ACC112 (cell line): ENCODE data around the gene GNB1.

Experiments used
- H2AFZ ChIP-seq: fragments of 200-600 bp; sonication (generic); one replicate; pipeline ENCODE4 v1.6.0; 2017; ENCODE audit warnings: antibody characterized with exemption, low read length; ENCODE audit not compliant: unreplicated experiment
- H3K27ac ChIP-seq: fragments of 200-600 bp; sonication (generic); 2 replicates; pipeline ENCODE4 v1.5.1; 2014; ENCODE audit warnings: low read depth, mild to moderate bottlenecking, antibody characterized with exemption, low read length, moderate library complexity
- H3K27me3 ChIP-seq: fragments of 200-600 bp; sonication (generic); 2 replicates; pipeline ENCODE4 v1.6.1; 2014; ENCODE audit warnings: mild to moderate bottlenecking, antibody characterized with exemption, low read length, moderate library complexity, mixed read lengths; ENCODE audit not compliant: insufficient read depth
- H3K36me3 ChIP-seq: fragments of 200-600 bp; sonication (generic); 2 replicates; pipeline ENCODE4 v1.6.1; 2016; ENCODE audit warnings: mild to moderate bottlenecking, antibody characterized with exemption, low read length, moderate library complexity, mixed read lengths; ENCODE audit not compliant: insufficient read depth
- H3K4me1 ChIP-seq: fragments of 200-600 bp; sonication (generic); one replicate; pipeline ENCODE4 v1.6.1; 2016; ENCODE audit warnings: low read length, mixed read lengths; ENCODE audit not compliant: insufficient read depth, unreplicated experiment, control insufficient read depth
- H3K4me3 ChIP-seq: fragments of 200-600 bp; sonication (generic); 2 replicates; pipeline ENCODE4 v1.5.1; 2014; ENCODE audit warnings: mild to moderate bottlenecking, low read depth, low read length
- H3K79me2 ChIP-seq: fragments of 200-600 bp; sonication (generic); one replicate; pipeline ENCODE4 v1.6.0; 2016; ENCODE audit warnings: low read length; ENCODE audit not compliant: control insufficient read depth, unreplicated experiment, insufficient read depth

The GNB1 gene

DNA sequence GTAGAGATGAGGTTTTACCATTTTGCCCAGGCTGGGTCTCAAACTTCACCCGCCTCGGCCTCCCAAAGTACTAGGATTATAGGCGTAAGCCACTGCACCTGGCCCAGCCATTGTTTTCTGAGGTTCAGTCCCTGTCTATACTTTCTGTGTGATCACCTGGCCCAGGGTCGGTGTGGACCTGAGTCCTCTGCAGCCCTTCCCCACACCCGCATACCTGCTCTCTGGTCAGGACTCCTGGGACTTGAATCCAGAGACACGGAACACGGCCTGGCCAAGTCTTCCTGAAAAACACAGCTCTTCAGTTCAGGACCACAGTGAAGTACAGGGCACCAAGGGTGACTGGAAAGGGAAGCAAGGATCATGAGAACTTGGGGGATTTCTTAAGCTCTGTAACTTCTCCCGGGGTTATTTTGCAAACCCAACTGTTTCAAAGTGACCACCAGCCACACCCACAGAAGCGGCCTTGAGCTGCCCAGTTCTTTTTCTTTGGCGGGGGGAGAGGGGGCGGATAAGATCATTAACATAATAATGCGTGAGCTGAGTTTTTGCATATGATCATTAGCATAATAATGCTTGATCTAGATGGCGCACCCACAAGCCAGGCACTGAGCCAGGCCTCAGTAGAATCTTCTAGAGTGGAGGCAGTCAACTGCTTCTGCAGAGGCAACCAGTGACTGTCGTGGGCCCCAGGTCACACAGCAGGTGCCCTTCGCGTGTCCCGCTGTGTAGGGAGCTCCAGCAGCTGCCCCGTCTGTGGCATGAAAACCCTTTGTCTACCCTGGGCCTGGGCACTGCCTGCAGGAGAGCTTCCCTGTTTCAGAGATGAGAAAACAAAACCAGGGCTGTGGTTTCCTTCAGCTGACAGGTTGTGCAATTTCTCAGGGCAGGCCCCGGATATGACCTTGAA is 110.9 kb downstream of the GNB1 start:
- Histone ChIP-seq H3K79me2 (peaks cover 30% of the 10 kb centered on the region), H3K4me1 (peaks cover 64% of the 10 kb centered on the region), H3K27me3 (no peaks in the 10 kb centered on the region), H2AFZ (no peak overlapping the region), H3K36me3 (no peaks in the 10 kb centered on the region), H3K4me3 (peak overlapping the region; percentile 45; the same call in 1 of the 2 replicates), H3K27ac (peak overlapping the region; percentile 80)

DNA sequence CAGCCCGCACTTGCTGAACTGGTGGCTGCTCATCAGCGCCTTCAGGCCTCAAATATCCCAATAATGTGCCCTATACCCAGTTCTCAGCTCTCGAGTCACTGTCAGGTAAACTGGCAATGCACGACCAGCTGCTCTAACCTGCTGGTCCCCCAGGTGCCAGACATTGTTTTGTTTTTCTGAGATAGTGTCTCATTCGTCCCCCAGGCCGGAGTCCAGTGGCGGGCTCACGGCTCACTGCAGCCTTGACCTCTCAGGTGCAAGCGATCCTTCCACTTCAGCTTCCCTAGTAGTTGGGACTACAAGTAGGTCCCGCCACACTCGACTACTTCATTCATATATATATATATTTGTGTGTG is 111.6 kb downstream of the GNB1 start:
- H2AFZ ChIP-seq, result no peak overlapping the region
- H3K36me3 ChIP-seq, result 0 out of 2 replicates have a peak, but pooled peaks cover 3% of the 10 kb centered on the region
- peak overlapping the region; percentile 80 for H3K27ac ChIP-seq
- peaks cover 60% of the 10 kb centered on the region for H3K4me1 ChIP-seq
- peak overlapping the region; percentile 99 for H3K4me3 ChIP-seq
- peaks cover 37% of the 10 kb centered on the region for H3K79me2 ChIP-seq
- no peaks in the 10 kb centered on the region for H3K27me3 ChIP-seq

GRCh38 chr1:1778663-1779319 is 112.1 kb downstream of the GNB1 start:
- Histone ChIP-seq H3K27me3 (no peaks in the 10 kb centered on the region), H3K4me3 (peak overlapping the region; percentile 99), H3K79me2 (peaks cover 41% of the 10 kb centered on the region), H3K36me3 (0 out of 2 replicates have a peak, but pooled peaks cover 3% of the 10 kb centered on the region), H2AFZ (peak overlapping the region; percentile 58), H3K27ac (peak overlapping the region; percentile 80), H3K4me1 (peaks cover 60% of the 10 kb centered on the region)

DNA sequence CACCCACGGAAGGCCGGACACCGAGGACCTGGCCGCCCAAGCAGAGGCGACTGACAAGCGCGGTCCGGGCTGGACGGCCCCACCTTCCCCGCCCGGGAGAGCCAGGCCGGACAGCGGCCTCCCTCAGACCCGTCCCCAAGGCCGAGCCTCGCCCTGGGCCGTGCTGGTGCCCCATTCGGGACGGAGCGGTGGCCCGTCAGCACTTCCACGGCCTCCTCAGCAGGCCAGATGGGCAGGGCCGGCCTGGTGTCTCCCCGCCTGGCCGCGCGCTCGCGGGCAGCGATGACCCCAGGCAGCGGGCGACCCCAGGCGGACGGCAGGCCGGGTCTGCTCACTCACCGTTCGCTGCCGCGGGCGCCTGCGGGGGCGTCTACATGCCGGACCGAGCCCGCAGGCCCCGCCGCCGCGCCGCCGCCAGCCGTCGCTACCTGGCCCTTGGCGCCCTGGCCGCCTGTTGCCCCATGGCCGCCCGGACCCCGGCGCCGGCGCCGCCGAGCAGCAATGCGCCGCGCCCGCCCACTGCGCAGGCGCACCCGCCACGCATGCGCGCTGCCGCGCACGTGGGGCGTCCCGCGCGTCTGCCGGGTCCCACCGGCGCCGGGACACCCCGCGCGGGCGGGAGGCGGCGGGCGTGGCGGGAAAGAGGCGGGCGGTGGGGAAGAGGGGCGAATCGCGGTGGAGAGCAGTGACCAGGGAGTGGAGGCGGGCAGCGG is 112.8 kb downstream of the GNB1 start, which contains the start of gene NADK:
TSS of gene NADK (minus strand) at position 521 of the 713 bp plus-strand sequence. CDS start 13,064 bp downstream, outside the sequence.
- Histone ChIP-seq H3K27ac (peak within 1 kb of the TSS; percentile 80), H3K4me1 (peaks cover 56% of the 10 kb centered on the region), H3K36me3 (0 out of 2 replicates have a peak, but pooled peaks cover 3% of the 10 kb centered on the region), H2AFZ (peak within 1 kb of the TSS; percentile 79), H3K4me3 (peak within 1 kb of the TSS; percentile 99), H3K27me3 (no peaks in the 10 kb centered on the region), H3K79me2 (peaks cover 47% of the 10 kb centered on the region)

DNA sequence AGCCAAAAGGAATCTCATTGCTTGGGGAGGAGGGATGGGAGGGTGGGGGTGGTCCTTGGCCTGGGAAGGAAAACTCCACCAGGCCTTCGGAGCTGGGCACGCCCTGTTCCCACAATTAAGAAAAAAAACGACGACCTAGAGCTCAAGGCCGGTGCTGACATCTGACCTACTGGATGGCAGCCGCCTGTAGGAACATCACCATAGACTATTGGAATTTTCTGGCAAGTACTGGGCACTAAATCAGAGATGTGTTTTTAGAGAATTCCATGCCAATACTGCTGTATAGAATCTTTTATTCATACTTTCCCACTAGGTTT is 113.3 kb downstream of the GNB1 start:
- Histone ChIP-seq H2AFZ (peak overlapping the region; percentile 79), H3K36me3 (peaks cover 4% of the 10 kb centered on the region; the same call in 1 of the 2 replicates), H3K4me3 (peak overlapping the region; percentile 99), H3K27me3 (no peaks in the 10 kb centered on the region), H3K27ac (peak overlapping the region; percentile 58), H3K79me2 (peaks cover 49% of the 10 kb centered on the region), H3K4me1 (peaks cover 50% of the 10 kb centered on the region)

DNA sequence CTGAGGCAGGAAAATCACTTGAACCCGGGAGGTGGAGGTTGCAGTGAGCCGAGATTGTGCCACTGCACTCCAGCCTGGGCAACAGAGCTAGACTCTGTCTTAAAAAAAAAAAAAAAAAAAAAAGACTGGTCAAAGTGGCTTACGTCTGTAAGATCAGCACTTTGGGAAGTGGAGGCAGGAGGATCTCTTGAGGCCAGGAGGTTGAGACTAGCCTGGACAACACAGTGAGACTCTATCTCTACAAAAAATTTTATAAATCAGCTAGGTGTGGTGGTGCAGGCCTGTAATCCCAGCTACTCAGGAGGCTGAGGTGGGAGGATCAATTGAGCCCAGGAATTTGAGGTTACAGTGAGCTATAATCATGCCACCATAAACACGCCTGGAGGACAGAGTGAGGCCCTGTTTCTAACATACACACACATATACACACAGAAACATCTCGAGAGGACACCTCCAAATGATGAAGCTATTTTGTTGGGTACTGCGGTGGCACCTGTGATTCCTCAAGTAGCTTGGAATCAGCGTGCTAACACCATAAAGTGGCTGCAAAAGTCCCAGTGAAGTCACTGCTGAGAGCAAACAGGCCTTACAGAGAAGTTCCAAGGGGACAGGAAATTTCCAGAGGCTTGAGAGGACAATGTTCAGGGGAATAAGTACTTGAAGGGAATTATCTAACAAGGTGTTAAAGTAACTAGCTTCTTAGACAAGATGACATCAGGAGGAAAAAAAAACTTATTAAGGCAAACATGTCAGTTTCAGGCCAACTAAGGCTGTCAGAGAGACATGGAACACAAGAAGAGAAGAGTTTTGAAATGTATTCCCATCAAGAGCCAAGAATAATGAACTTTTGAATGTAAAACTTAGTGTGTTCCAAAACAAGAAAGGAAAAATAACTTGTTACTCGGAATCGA is 114.0 kb downstream of the GNB1 start:
- Histone ChIP-seq H3K79me2 (peaks cover 55% of the 10 kb centered on the region), H3K27me3 (no peaks in the 10 kb centered on the region), H3K4me3 (peak overlapping the region; percentile 99), H2AFZ (no peak overlapping the region), H3K27ac (peak overlapping the region; percentile 32; the same call in 1 of the 2 replicates), H3K36me3 (peaks cover 10% of the 10 kb centered on the region), H3K4me1 (peaks cover 44% of the 10 kb centered on the region)

DNA sequence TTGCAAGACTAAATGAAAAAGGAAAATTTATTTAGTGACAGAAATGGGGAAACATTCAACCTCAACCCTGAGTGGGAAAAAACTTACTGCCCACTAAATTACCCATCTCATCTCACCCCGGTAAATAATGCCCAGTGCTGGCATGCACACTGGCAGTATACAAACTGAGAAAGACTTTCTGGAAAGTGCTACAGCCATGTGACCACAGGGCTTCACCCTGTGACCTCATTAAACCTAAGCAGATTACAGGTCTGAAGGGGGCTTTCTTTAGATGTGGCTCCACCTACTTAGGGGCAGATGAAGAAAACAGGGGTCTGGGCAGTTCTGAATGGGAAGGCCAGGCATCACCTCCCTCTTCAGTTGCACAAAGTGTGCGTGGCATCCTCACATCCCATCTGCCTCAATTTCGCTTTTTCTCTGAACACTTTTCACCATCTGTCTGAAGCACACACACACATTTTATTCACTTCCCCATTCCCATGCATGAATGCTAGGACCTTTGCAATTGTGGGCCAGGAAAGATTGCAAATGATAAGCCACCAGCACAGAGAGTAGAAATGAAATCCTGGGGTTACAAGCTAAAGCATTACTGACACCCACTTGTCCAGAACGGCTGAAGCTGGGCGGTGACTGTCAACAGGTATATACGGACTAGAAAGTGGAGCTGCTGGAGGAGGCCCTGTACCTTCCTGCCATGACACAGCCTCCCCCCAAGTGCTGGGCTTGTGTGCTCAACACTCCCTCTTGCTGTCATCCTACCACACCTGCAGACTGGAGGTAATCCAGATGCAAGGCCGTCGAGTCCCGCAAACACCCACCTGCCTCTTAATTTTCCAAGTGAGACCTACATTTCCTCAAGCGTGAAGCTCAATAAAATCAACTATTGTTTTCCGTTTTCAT is 115.3 kb downstream of the GNB1 start:
- H3K36me3 ChIP-seq, result peaks cover 19% of the 10 kb centered on the region
- H3K4me3 ChIP-seq, result peak overlapping the region; percentile 33
- peaks cover 31% of the 10 kb centered on the region for H3K4me1 ChIP-seq
- H3K27ac ChIP-seq, result no peak overlapping the region
- H3K79me2 ChIP-seq, result peaks cover 63% of the 10 kb centered on the region
- H3K27me3 ChIP-seq, result no peaks in the 10 kb centered on the region
- no peak overlapping the region for H2AFZ ChIP-seq

GRCh38 chr1:1773874-1774273 is 117.0 kb downstream of the GNB1 start:
- Histone ChIP-seq H3K4me3 (no peak overlapping the region), H3K79me2 (peaks cover 79% of the 10 kb centered on the region), H3K36me3 (peaks cover 26% of the 10 kb centered on the region), H2AFZ (no peak overlapping the region), H3K27me3 (no peaks in the 10 kb centered on the region), H3K27ac (no peak overlapping the region), H3K4me1 (peaks cover 14% of the 10 kb centered on the region)

DNA sequence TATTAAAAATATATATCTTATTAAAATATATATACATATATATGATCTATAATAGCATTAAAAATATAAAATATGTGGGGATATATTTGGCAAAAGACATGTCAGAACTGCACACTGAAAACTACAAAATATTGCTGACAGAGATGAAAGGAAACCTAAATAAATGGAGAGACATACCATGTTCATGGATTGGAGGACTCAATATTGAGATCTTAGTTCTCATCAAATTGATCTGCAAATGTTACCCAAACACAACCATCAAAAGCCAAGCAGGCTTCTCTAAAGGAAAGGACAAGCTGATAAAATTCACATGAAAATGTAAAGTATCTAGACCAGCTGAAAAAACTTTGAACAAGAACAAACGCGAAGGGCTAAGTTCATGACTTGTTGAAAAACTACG is 119.8 kb downstream of the GNB1 start:
- Histone ChIP-seq H3K79me2 (peaks cover 86% of the 10 kb centered on the region), H2AFZ (no peak overlapping the region), H3K4me3 (no peak overlapping the region), H3K4me1 (peaks cover 9% of the 10 kb centered on the region), H3K27me3 (no peaks in the 10 kb centered on the region), H3K36me3 (peaks cover 34% of the 10 kb centered on the region), H3K27ac (no peak overlapping the region)
